Measurements from ENCODE around the gene CCDC82.

Gene CCDC82

GRCh38 chr11:96388891-96389719, 607 bp downstream of the CCDC82 start:
- TF ChIP-seq CTCF (IDR thresholded peaks at IDR 0.05; ENCODE audit: insufficient read depth, low read depth, low read length, missing control alignments): no peak
- H3K4me3 ChIP-seq (ENCODE audit: low read length): peak overlapping the region; percentile 88
- peak; percentile 45 for DNase-seq (ENCODE audit: low read depth)

- no peak for TF ChIP-seq CTCF (IDR thresholded peaks at IDR 0.05; ENCODE audit: insufficient read depth, low read depth, low read length, missing control alignments)
- H3K4me3 ChIP-seq (ENCODE audit: low read length): no peak overlapping the region
- DNase-seq (ENCODE audit: low read depth): no peak
These were observed 4.5 kb downstream of the CCDC82 start for GRCh38 chr11:96385187-96385586.

- no peak overlapping the region for H3K4me3 ChIP-seq (ENCODE audit: low read length)
- TF ChIP-seq CTCF (IDR thresholded peaks at IDR 0.05; ENCODE audit: insufficient read depth, low read depth, low read length, missing control alignments): no peak
- DNase-seq (ENCODE audit: low read depth): no peak
These were observed 5.6 kb downstream of the CCDC82 start for GRCh38 chr11:96384156-96384555.

GRCh38 chr11:96376796-96377195, 12.9 kb downstream of the CCDC82 start:
- TF ChIP-seq CTCF (IDR thresholded peaks at IDR 0.05; ENCODE audit: insufficient read depth, low read depth, low read length, missing control alignments): no peak
- DNase-seq (ENCODE audit: low read depth): no peak
- no peak overlapping the region for H3K4me3 ChIP-seq (ENCODE audit: low read length)

- H3K4me3 ChIP-seq (ENCODE audit: low read length): no peak overlapping the region
- no peak for DNase-seq (ENCODE audit: low read depth)
- TF ChIP-seq CTCF (IDR thresholded peaks at IDR 0.05; ENCODE audit: insufficient read depth, low read depth, low read length, missing control alignments): no peak
These were observed 15.9 kb downstream of the CCDC82 start for GRCh38 chr11:96373826-96374225.

GRCh38 chr11:96367342-96367741, 22.4 kb downstream of the CCDC82 start:
- DNase-seq (ENCODE audit: low read depth): no peak
- H3K4me3 ChIP-seq (ENCODE audit: low read length): no peak overlapping the region
- no peak for TF ChIP-seq CTCF (IDR thresholded peaks at IDR 0.05; ENCODE audit: insufficient read depth, low read depth, low read length, missing control alignments)

GRCh38 chr11:96366024-96366423, 23.7 kb downstream of the CCDC82 start:
- DNase-seq (ENCODE audit: low read depth): no peak
- H3K4me3 ChIP-seq (ENCODE audit: low read length): no peak overlapping the region
- no peak for TF ChIP-seq CTCF (IDR thresholded peaks at IDR 0.05; ENCODE audit: insufficient read depth, low read depth, low read length, missing control alignments)
